HFFc6 (cell line): ENCODE results near the gene TTC3. TPM values are rescaled to one million over a fixed set of nuclear protein-coding genes. Genes with fewer than 3 reads are reported as not detected.

Source experiments
- DNase-seq: peaks from one replicate; pipeline ENCODE4 v3.0.0-alpha.2; 2018
- H3K27ac Mint-ChIP-seq: 2 replicates; pipeline ENCODE4 v1.8.0; 2020; ENCODE audit warnings: mild to moderate bottlenecking, mixed read lengths
- H3K27me3 Mint-ChIP-seq: 2 replicates; pipeline ENCODE4 v1.8.0; 2021; ENCODE audit warnings: mild to moderate bottlenecking, moderate library complexity, mixed read lengths; ENCODE audit not compliant: insufficient read depth
- H3K36me3 Mint-ChIP-seq: 2 replicates; pipeline ENCODE4 v1.8.0; 2021; ENCODE audit warnings: low read depth, mixed read lengths
- H3K4me1 Mint-ChIP-seq: 2 replicates; pipeline ENCODE4 v1.8.0; 2020; ENCODE audit warnings: low read depth, mixed read lengths
- H3K4me3 Mint-ChIP-seq: 2 replicates; pipeline ENCODE4 v1.8.0; 2020; ENCODE audit warnings: mild to moderate bottlenecking, moderate library complexity, mixed read lengths
- H3K9me3 Mint-ChIP-seq: 2 replicates; pipeline ENCODE4 v1.8.0; 2020; ENCODE audit warnings: mild to moderate bottlenecking, mixed read lengths
- total RNA-seq, 6 experiments: library from RNA; stranded (reverse); fragmentation: NEBNext Ultra II Directional; extraction: Animal tissue kit (Norgen Biotek cat#: 25700); gene quantifications; 2 replicates in 1 of 6; 3 replicates in 5 of 6; pipeline ENCODE4 v1.2.3, GENCODE V29; 2021
- TF ChIP-seq, protein P1 (sequence below): fragments of 200-600 bp; sonication (generic); IDR thresholded peaks from 2 replicates; pipeline ENCODE4 v1.5.0; 2021; ENCODE audit warnings: antibody characterized with exemption, mild to moderate bottlenecking

TTC3 gene
- total RNA-seq, 6 experiments from 2014 or later: 123 to 173 (median 134) TPM

- H3K27me3 Mint-ChIP-seq: no peaks in the 10 kb centered on the region; the same call in none of the 2 replicates
- no peaks in the 10 kb centered on the region for H3K9me3 Mint-ChIP-seq
- peaks cover 53% of the 10 kb centered on the region for H3K36me3 Mint-ChIP-seq
- TF ChIP-seq, protein P1, sequence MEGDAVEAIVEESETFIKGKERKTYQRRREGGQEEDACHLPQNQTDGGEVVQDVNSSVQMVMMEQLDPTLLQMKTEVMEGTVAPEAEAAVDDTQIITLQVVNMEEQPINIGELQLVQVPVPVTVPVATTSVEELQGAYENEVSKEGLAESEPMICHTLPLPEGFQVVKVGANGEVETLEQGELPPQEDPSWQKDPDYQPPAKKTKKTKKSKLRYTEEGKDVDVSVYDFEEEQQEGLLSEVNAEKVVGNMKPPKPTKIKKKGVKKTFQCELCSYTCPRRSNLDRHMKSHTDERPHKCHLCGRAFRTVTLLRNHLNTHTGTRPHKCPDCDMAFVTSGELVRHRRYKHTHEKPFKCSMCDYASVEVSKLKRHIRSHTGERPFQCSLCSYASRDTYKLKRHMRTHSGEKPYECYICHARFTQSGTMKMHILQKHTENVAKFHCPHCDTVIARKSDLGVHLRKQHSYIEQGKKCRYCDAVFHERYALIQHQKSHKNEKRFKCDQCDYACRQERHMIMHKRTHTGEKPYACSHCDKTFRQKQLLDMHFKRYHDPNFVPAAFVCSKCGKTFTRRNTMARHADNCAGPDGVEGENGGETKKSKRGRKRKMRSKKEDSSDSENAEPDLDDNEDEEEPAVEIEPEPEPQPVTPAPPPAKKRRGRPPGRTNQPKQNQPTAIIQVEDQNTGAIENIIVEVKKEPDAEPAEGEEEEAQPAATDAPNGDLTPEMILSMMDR: no peak
- no peak for DNase-seq
- no peaks in the 10 kb centered on the region for H3K4me1 Mint-ChIP-seq
- H3K4me3 Mint-ChIP-seq: no peak overlapping the region
- no peak overlapping the region for H3K27ac Mint-ChIP-seq
Observed at GRCh38 chr21:37227071-37228002, 154.3 kb downstream of the TTC3 start.

- TF ChIP-seq, protein P1: no peak
- H3K9me3 Mint-ChIP-seq: no peaks in the 10 kb centered on the region
- no peaks in the 10 kb centered on the region for H3K4me1 Mint-ChIP-seq
- peaks cover 55% of the 10 kb centered on the region for H3K36me3 Mint-ChIP-seq
- no peak for DNase-seq
- no peaks in the 10 kb centered on the region; the same call in none of the 2 replicates for H3K27me3 Mint-ChIP-seq
- H3K4me3 Mint-ChIP-seq: no peak overlapping the region
- H3K27ac Mint-ChIP-seq: no peak overlapping the region
Observed at GRCh38 chr21:37228003-37228400, 154.9 kb downstream of the TTC3 start.

- Mint-ChIP-seq H3K27me3 (no peaks in the 10 kb centered on the region; the same call in none of the 2 replicates), H3K4me1 (no peaks in the 10 kb centered on the region), H3K36me3 (peaks cover 36% of the 10 kb centered on the region), H3K4me3 (no peak overlapping the region), H3K27ac (no peak overlapping the region), H3K9me3 (no peaks in the 10 kb centered on the region)
- DNase-seq: no peak
- TF ChIP-seq, protein P1: no peak
Observed at GRCh38 chr21:37230632-37231248, 157.7 kb downstream of the TTC3 start.

DNA sequence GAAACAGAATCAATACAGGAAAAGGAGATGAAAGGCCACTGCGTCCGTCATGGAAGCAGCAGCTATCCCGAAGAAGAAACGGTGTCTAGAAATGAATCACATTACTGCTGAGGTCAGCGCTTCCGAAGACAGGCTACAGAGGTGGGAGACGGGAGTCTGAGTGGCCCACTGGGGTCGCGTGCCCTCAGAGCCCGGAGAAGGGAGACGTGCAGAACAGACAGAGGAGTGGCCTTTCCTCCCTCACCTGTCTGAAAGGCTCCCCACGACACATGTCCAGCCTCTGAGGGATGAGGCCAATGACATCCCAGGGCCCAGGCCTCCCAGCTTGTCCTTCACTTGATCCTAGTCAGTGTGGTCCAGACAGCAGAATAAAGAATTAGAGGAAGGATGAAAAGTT, 158.2 kb downstream of the TTC3 start:
- Mint-ChIP-seq H3K27me3 (no peaks in the 10 kb centered on the region; the same call in none of the 2 replicates), H3K27ac (no peak overlapping the region), H3K36me3 (peaks cover 33% of the 10 kb centered on the region), H3K9me3 (no peaks in the 10 kb centered on the region), H3K4me1 (no peaks in the 10 kb centered on the region), H3K4me3 (no peak overlapping the region)
- TF ChIP-seq, protein P1: no peak
- DNase-seq: no peak

DNA sequence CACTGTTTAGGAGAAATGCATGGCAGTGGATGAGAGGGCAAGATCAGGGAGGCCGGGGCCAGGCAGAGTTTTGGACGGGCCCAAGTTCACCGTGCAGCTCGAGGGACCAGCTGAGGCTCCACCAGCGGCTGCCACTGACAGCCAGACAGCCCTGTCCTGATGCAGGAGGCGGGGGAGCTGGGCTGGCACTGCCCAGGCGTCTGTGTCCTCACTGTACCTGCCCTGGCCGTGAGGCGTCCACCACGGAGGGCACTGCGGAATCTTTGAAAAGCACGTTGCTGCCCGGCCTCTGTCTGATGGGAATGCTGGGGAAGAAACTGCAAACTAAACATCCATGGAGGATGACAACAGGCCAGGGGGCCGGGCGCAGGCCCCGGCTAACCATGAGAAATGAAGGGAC, 158.6 kb downstream of the TTC3 start:
- DNase-seq: no peak
- TF ChIP-seq, protein P1: no peak
- Mint-ChIP-seq H3K36me3 (peaks cover 31% of the 10 kb centered on the region), H3K9me3 (no peaks in the 10 kb centered on the region), H3K27ac (no peak overlapping the region), H3K4me3 (no peak overlapping the region), H3K4me1 (no peaks in the 10 kb centered on the region), H3K27me3 (no peaks in the 10 kb centered on the region; the same call in none of the 2 replicates)
